PC-9 (cell line): Measurements from ENCODE around the gene CTNNBL1. TPM values are rescaled to one million over a fixed set of nuclear protein-coding genes. Genes with fewer than 3 reads are reported as not detected.
A peak's percentile ranks its signal among the peaks of the same experiment; 100 is the strongest.

ENCODE experiments used
- BruUV-seq: library from RNA; stranded (reverse); fragments of 400-500 nt; replicated peaks from 2 replicates; lab custom pipeline; 2021; lab: Mats Ljungman, UMichigan
- CTCF ChIA-PET: fragments of 300-600 bp; sonication (Branson Sonifier 250); formaldehyde crosslinking; loops from one replicate; lab custom pipeline; 2022; ENCODE audit warnings: antibody characterized with exemption; lab: Charles Lee
- POLR2A ChIA-PET: fragments of 300-600 bp; sonication (Branson Sonifier 250); formaldehyde crosslinking; loops from one replicate; lab custom pipeline; 2022; ENCODE audit warnings: antibody characterized with exemption; ENCODE audit not compliant: unreplicated experiment; lab: Charles Lee
- DNase-seq, 2 experiments: peaks; one replicate each; pipeline versions ENCODE4 v3.0.0 to v3.0.0-alpha.2; 2015 to 2022; ENCODE audit warnings: mixed read lengths in 1 of 2
- H2AFZ ChIP-seq: fragments of 200-600 bp; sonication (generic); 2 replicates; pipeline ENCODE4 v1.8.1; 2017; ENCODE audit warnings: antibody characterized with exemption
- H3F3A ChIP-seq: fragments of 200-600 bp; sonication (generic); 2 replicates; pipeline ENCODE4 v1.8.1; 2017; ENCODE audit warnings: antibody characterized with exemption, mild to moderate bottlenecking, low read depth; ENCODE audit not compliant: insufficient read depth
- H3K27ac ChIP-seq: fragments of 200-600 bp; sonication (generic); 2 replicates; pipeline ENCODE4 v1.6.1; 2016; ENCODE audit warnings: mixed run types
- H3K27me3 ChIP-seq: fragments of 200-600 bp; sonication (generic); 2 replicates; pipeline ENCODE4 v1.6.1; 2016; ENCODE audit warnings: low read depth, mixed run types; ENCODE audit not compliant: insufficient read depth
- H3K36me3 ChIP-seq: fragments of 200-600 bp; sonication (generic); 2 replicates; pipeline ENCODE4 v1.6.1; 2016; ENCODE audit warnings: low read depth, mixed run types
- H3K4me1 ChIP-seq: fragments of 200-600 bp; sonication (generic); replicated peaks from 2 replicates; pipeline ENCODE4 v1.6.1; 2016; ENCODE audit warnings: mixed run types; ENCODE audit not compliant: insufficient read depth
- H3K4me2 ChIP-seq: fragments of 200-600 bp; sonication (generic); 2 replicates; pipeline ENCODE4 v1.6.1; 2017; ENCODE audit warnings: mixed run types
- H3K4me3 ChIP-seq: fragments of 200-600 bp; sonication (generic); 2 replicates; pipeline ENCODE4 v1.6.1; 2016; ENCODE audit warnings: mixed run types
- H3K79me2 ChIP-seq: fragments of 200-600 bp; sonication (generic); 2 replicates; pipeline ENCODE4 v1.6.1; 2017; ENCODE audit warnings: low read depth, mixed run types
- H3K9me2 ChIP-seq: fragments of 200-600 bp; sonication (generic); 2 replicates; pipeline ENCODE4 v1.8.1; 2017; ENCODE audit warnings: mild to moderate bottlenecking; ENCODE audit not compliant: insufficient read depth
- H3K9me3 ChIP-seq: fragments of 200-600 bp; sonication (generic); 2 replicates; pipeline ENCODE4 v1.8.1; 2016; ENCODE audit warnings: low read depth; ENCODE audit not compliant: insufficient read depth
- H4K20me1 ChIP-seq: fragments of 200-600 bp; sonication (generic); 2 replicates; pipeline ENCODE4 v1.8.1; 2017; ENCODE audit not compliant: insufficient read depth
- EZH2 ChIP-seq: fragments of 200-600 bp; sonication (generic); IDR thresholded peaks from 2 replicates; pipeline ENCODE4 v1.8.0; 2017; ENCODE audit warnings: antibody characterized with exemption, low read depth
- intact Hi-C: fragments of 100-400 bp; cut with micrococcal nuclease; formaldehyde crosslinking; loops from one replicate; pipeline ENCODE4 v1.10.0; 2022; ENCODE audit not compliant: unreplicated experiment
- total RNA-seq: library from RNA; stranded (reverse); gene quantifications from 2 replicates; pipeline ENCODE4 v1.2.3, GENCODE V29; 2021
- TF ChIP-seq, protein P1 (sequence below): fragments of 200-600 bp; sonication (generic); conservative IDR thresholded peaks from 2 replicates; pipeline ENCODE4 v1.6.1; 2017; ENCODE audit warnings: mixed run types, antibody characterized with exemption, mild to moderate bottlenecking, moderate library complexity

CTNNBL1 gene
- total RNA-seq, 1 experiment from 2014 or later: 83.5 TPM

DNA sequence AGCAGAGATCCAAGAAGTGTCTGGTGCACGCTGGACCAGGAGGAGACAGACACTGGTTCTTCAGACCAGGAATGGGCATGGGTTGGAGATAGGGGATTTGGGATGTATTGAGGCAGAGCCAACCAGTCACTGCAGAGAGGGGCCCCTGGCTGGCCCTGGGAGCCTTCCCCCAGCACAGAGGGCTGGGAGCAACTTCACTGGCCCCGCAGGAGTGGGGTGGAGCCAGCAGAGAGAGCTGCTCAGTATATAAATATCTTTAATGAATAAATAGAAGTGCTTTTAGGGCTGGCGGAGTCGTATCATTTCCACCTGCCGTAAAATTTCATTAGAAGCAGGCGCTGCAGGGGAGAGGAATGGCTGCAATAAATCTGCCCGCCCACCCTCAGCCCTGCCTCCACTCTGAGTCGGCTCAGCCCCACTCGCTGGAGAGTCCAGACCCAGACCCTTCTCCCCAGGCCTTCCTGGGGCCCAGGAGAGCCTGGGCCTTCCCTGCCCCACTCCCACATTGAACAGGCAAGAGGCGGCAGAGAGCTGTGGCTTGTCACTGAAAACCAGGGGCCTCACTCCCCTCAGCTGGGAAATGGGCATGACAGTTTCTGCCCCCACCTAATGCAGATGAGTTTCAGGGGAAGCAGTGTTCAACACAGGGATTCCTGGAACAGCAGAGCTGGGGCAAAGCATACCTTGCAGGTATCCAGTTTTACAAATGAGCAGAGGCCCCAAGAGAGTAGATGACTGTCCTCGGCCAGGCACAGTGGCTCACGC, 185.2 kb downstream of the CTNNBL1 start:
- Histone ChIP-seq H3K4me2 (no peak overlapping the region), H3K27me3 (no peaks in the 10 kb centered on the region), H3K36me3 (no peaks in the 10 kb centered on the region), H3K27ac (no peak overlapping the region), H2AFZ (no peak overlapping the region), H3F3A (no peaks in the 10 kb centered on the region), H3K4me3 (no peak overlapping the region), H4K20me1 (no peaks in the 10 kb centered on the region), H3K9me3 (no peaks in the 10 kb centered on the region), H3K4me1 (no peaks in the 10 kb centered on the region), H3K9me2 (no peaks in the 10 kb centered on the region), H3K79me2 (no peaks in the 10 kb centered on the region)
- intact Hi-C loops: no loop called here
- ChIA-PET CTCF (no interaction called here), POLR2A (no interaction called here)
- TF ChIP-seq, protein P1, sequence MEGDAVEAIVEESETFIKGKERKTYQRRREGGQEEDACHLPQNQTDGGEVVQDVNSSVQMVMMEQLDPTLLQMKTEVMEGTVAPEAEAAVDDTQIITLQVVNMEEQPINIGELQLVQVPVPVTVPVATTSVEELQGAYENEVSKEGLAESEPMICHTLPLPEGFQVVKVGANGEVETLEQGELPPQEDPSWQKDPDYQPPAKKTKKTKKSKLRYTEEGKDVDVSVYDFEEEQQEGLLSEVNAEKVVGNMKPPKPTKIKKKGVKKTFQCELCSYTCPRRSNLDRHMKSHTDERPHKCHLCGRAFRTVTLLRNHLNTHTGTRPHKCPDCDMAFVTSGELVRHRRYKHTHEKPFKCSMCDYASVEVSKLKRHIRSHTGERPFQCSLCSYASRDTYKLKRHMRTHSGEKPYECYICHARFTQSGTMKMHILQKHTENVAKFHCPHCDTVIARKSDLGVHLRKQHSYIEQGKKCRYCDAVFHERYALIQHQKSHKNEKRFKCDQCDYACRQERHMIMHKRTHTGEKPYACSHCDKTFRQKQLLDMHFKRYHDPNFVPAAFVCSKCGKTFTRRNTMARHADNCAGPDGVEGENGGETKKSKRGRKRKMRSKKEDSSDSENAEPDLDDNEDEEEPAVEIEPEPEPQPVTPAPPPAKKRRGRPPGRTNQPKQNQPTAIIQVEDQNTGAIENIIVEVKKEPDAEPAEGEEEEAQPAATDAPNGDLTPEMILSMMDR: no peak
- TF ChIP-seq EZH2: no peak
- BruUV-seq: no TSS peak
- DNase-seq: no peak

DNA sequence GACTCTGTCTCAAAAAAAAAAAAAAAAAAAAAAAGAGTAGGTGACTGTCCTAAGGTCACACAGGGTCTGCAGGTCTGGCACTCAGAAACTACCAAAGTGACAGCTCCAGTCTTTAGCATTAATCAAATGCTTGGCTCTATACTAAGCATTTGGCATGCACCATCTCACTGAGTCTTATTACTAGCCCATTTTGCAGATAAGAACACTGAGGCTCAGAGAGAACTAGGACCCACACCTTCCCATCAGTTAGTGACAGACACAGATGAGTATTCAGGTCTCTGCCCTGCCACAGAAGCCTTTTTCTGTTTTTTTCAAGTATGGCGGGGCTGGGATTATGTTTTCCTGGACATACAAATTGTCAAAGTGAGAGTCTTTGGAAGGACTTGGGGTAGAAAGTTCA, 186.0 kb downstream of the CTNNBL1 start:
- H3K9me3 ChIP-seq: no peaks in the 10 kb centered on the region
- no peaks in the 10 kb centered on the region for H4K20me1 ChIP-seq
- H3K4me3 ChIP-seq: no peak overlapping the region
- no peaks in the 10 kb centered on the region for H3K9me2 ChIP-seq
- no peaks in the 10 kb centered on the region for H3F3A ChIP-seq
- no peaks in the 10 kb centered on the region for H3K4me1 ChIP-seq
- intact Hi-C loops: no loop called here
- H3K27me3 ChIP-seq: no peaks in the 10 kb centered on the region
- no peak overlapping the region for H3K4me2 ChIP-seq
- H3K36me3 ChIP-seq: no peaks in the 10 kb centered on the region
- TF ChIP-seq, protein P1: no peak
- no peak for TF ChIP-seq EZH2
- ChIA-PET CTCF (no interaction called here), POLR2A (no interaction called here)
- no peak for DNase-seq
- H2AFZ ChIP-seq: no peak overlapping the region
- no peak overlapping the region for H3K27ac ChIP-seq
- BruUV-seq: no TSS peak
- H3K79me2 ChIP-seq: no peaks in the 10 kb centered on the region

DNA sequence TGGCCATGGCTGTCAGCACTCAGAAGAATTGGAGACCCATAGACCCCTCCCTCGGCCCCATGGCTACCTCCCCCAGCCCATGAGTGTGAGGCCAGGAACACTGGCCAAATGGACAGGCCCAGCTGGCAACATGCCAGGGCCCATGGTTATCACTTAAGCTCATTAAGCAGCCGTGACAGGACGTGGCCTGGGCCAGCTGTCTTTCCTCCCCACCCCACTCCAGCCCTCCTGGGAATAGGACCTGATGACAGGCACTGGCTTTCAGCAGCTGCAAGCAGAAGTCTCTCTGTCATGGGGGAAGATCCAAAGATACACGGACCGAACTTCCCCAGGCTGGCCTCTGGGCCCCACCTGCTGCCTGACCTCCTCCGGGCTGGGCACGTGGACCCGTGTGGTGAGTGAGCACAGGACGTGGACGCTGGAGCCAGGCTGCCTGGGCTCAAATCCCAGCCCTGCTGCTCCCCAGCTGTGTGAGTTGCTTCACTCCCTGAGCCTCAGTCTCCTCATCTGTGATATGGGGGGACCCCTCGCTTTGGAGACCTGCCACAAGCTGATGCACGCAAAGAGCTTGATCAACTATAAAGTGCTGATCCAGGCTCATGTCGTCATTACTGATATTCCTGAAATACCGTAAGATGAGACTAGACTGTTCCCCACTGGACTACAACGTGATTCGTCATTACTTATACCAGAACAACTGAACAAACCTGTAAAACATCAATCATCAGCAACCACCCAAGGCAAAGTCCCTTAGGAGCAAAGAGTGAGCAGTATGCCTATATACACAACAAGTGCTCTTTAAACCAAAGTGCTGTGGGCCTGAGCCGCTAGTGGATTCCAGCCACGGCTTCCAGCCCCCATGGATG, 187.1 kb downstream of the CTNNBL1 start:
- DNase-seq: peak in 1 of 2 experiments; percentile 45
- CTCF ChIA-PET: no interaction called here

More for the DNA sequence above, 187.1 kb downstream of the CTNNBL1 start:
- no peak overlapping the region for H3K27ac ChIP-seq
- no TSS peak for BruUV-seq
- intact Hi-C loops: no loop called here
- H3K9me3 ChIP-seq: no peaks in the 10 kb centered on the region
- H3K27me3 ChIP-seq: no peaks in the 10 kb centered on the region
- H3K36me3 ChIP-seq: no peaks in the 10 kb centered on the region
- no peaks in the 10 kb centered on the region for H3K4me1 ChIP-seq
- no peak for TF ChIP-seq EZH2
- TF ChIP-seq, protein P1: no peak
- H3K9me2 ChIP-seq: no peaks in the 10 kb centered on the region
- no peaks in the 10 kb centered on the region for H3K79me2 ChIP-seq
- H3F3A ChIP-seq: no peaks in the 10 kb centered on the region
- no peak overlapping the region for H3K4me2 ChIP-seq
- no peak overlapping the region for H3K4me3 ChIP-seq
- POLR2A ChIA-PET: no interaction called here
- no peaks in the 10 kb centered on the region for H4K20me1 ChIP-seq
- H2AFZ ChIP-seq: no peak overlapping the region
